ENCODE results near the gene SASH1. TPM values are rescaled to one million over a fixed set of nuclear protein-coding genes. Genes with fewer than 3 reads are reported as not detected.
A peak's percentile ranks its signal among the peaks of the same experiment; 100 is the strongest.

SASH1 gene
- total RNA-seq, 1 donor from 2014 or later = 86.4 TPM

DNA sequence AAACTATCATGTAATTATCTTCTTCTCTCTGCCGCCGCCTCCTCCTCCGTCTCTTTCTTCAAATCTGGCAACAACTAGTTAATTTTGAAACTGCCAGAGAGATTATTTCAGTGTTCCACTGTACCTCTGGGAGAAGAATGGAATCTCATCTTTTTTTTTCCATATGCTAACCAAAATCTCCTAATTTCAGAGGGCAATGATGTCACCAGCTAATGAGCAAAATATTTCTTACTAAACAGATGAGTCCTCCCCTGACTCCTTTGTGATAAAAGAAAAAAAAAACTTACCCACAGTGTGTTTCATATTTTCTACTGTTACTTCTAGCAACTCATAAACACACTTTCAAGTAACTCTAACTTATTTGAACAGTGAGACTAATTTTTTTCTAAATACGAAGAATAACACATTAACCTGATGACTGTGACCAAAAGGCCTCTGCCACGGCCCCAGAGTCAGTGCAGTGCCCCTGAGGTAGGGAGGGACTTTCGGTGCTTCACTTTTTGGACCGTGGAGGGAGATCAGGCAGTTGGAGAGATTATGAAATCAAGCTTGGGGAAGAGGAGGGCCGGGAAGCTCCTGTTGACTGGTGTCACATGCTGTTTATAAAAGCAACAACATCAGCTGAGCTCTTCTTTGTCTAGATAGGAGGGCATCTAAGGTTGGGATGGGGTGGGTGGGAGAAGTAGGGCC, 159.6 kb downstream of the SASH1 start:
- intact Hi-C loops (cut with DNase I) = no loop called here
- no peak for DNase-seq (ENCODE audit: extremely low spot score in 2 of 2)
- TF ChIP-seq POLR2AphosphoS5 (IDR thresholded peaks at IDR 0.05; ENCODE audit: insufficient read depth in 1 of 2, low read depth in 1 of 2) (no peak), POLR2A (IDR thresholded peaks at IDR 0.05) (no peak)
- TF ChIP-seq, protein P1, sequence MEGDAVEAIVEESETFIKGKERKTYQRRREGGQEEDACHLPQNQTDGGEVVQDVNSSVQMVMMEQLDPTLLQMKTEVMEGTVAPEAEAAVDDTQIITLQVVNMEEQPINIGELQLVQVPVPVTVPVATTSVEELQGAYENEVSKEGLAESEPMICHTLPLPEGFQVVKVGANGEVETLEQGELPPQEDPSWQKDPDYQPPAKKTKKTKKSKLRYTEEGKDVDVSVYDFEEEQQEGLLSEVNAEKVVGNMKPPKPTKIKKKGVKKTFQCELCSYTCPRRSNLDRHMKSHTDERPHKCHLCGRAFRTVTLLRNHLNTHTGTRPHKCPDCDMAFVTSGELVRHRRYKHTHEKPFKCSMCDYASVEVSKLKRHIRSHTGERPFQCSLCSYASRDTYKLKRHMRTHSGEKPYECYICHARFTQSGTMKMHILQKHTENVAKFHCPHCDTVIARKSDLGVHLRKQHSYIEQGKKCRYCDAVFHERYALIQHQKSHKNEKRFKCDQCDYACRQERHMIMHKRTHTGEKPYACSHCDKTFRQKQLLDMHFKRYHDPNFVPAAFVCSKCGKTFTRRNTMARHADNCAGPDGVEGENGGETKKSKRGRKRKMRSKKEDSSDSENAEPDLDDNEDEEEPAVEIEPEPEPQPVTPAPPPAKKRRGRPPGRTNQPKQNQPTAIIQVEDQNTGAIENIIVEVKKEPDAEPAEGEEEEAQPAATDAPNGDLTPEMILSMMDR (IDR thresholded peaks at IDR 0.05) = no peak

DNA sequence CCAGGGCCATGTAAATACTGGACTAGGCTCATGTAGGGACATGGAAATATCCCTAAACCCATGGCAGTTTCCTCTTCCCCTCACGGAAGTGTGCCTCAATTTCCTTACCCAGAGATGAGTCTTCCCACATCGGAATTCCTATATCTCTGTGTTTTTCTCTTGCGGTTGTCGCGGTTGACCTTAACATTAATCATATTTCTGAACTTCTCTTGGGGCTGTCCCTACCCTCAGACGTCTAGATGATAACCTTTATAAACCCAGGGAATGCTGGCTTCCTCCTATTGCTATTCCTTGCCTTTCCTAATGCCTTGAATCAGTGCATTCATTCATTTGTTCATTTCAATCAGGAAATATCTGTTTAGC, 160.1 kb downstream of the SASH1 start:
- Histone ChIP-seq H3K4me1 (peaks cover 40% of the 10 kb centered on the region), H3K4me3 (no peak overlapping the region), H3K36me3 (no peaks in the 10 kb centered on the region), H3K27ac (peak overlapping the region; percentile 92), H3K27me3 (no peaks in the 10 kb centered on the region), H3K9me3 (no peaks in the 10 kb centered on the region)
- no peak for TF ChIP-seq POLR2AphosphoS5 (IDR thresholded peaks at IDR 0.05; ENCODE audit: insufficient read depth in 1 of 2, low read depth in 1 of 2)
- TF ChIP-seq, protein P1 (IDR thresholded peaks at IDR 0.05) = no peak
- no peak for TF ChIP-seq POLR2A (IDR thresholded peaks at IDR 0.05)
- intact Hi-C loops (cut with DNase I) = no loop called here
- DNase-seq (ENCODE audit: extremely low spot score in 2 of 2) = no peak

More for the DNA sequence above, 159.6 kb downstream of the SASH1 start:
- H3K4me1 ChIP-seq = peaks cover 40% of the 10 kb centered on the region
- H3K27me3 ChIP-seq = no peaks in the 10 kb centered on the region
- H3K36me3 ChIP-seq = no peaks in the 10 kb centered on the region
- H3K9me3 ChIP-seq = no peaks in the 10 kb centered on the region
- H3K4me3 ChIP-seq = no peak overlapping the region
- H3K27ac ChIP-seq = peak overlapping the region; percentile 92

GRCh38 chr6:148503703-148504102, 161.1 kb downstream of the SASH1 start:
- H3K27ac ChIP-seq = peak overlapping the region; percentile 15
- no peak for DNase-seq (ENCODE audit: extremely low spot score in 2 of 2)
- TF ChIP-seq, protein P1 (IDR thresholded peaks at IDR 0.05) = no peak
- TF ChIP-seq POLR2AphosphoS5 (IDR thresholded peaks at IDR 0.05; ENCODE audit: insufficient read depth in 1 of 2, low read depth in 1 of 2) = no peak
- TF ChIP-seq POLR2A (IDR thresholded peaks at IDR 0.05) = no peak

GRCh38 chr6:148507774-148508173, 165.1 kb downstream of the SASH1 start:
- Histone ChIP-seq H3K27me3 (no peaks in the 10 kb centered on the region), H3K4me1 (peaks cover 40% of the 10 kb centered on the region), H3K9me3 (no peaks in the 10 kb centered on the region), H3K27ac (peak overlapping the region; percentile 94), H3K4me3 (peak overlapping the region; percentile 44 to 49), H3K36me3 (no peaks in the 10 kb centered on the region)
- DNase-seq (ENCODE audit: extremely low spot score in 2 of 2) = no peak
- intact Hi-C loops (cut with DNase I) = no loop called here
- TF ChIP-seq POLR2A (IDR thresholded peaks at IDR 0.05) (peak in 1 of 2 donors; percentile 10), POLR2AphosphoS5 (IDR thresholded peaks at IDR 0.05; ENCODE audit: insufficient read depth in 1 of 2, low read depth in 1 of 2) (peak in 1 of 2 donors; percentile 77)
- TF ChIP-seq, protein P1 (IDR thresholded peaks at IDR 0.05) = no peak

More at GRCh38 chr6:148503703-148504102, 161.1 kb downstream of the SASH1 start:
- no peak overlapping the region for H3K4me3 ChIP-seq
- no peaks in the 10 kb centered on the region for H3K27me3 ChIP-seq
- H3K9me3 ChIP-seq = no peaks in the 10 kb centered on the region
- H3K4me1 ChIP-seq = peaks cover 45% of the 10 kb centered on the region
- no peaks in the 10 kb centered on the region for H3K36me3 ChIP-seq
- intact Hi-C loops (cut with DNase I) = no loop called here

- peak in 1 of 2 donors; percentile 9 for TF ChIP-seq POLR2A (IDR thresholded peaks at IDR 0.05)
- no peak for TF ChIP-seq POLR2AphosphoS5 (IDR thresholded peaks at IDR 0.05; ENCODE audit: insufficient read depth in 1 of 2, low read depth in 1 of 2)
- TF ChIP-seq, protein P1 (IDR thresholded peaks at IDR 0.05) = peak in 1 of 3 experiments; percentile 15
- no peaks in the 10 kb centered on the region for H3K36me3 ChIP-seq
- peaks cover 46% of the 10 kb centered on the region for H3K4me1 ChIP-seq
- H3K27ac ChIP-seq = peak overlapping the region; percentile 94
- H3K27me3 ChIP-seq = no peaks in the 10 kb centered on the region
- intact Hi-C loops (cut with DNase I) = no loop called here
- H3K9me3 ChIP-seq = no peaks in the 10 kb centered on the region
- no peak for DNase-seq (ENCODE audit: extremely low spot score in 2 of 2)
- H3K4me3 ChIP-seq = peak overlapping the region; percentile 44 to 49
These were observed 165.9 kb downstream of the SASH1 start for GRCh38 chr6:148508401-148509041.
